GM18951 (cell line): ENCODE results near the gene RIMS1.

ENCODE experiments used
- POLR2A ChIP-seq: IDR thresholded peaks from 4 replicates; pipeline ENCODE4 v1.6.1; 2011; ENCODE audit warnings: mild to moderate bottlenecking; ENCODE audit not compliant: insufficient read length, insufficient read depth; ENCODE audit errors: extremely low read depth
- in situ Hi-C: fragments of 300-500 bp; cut with MboI; formaldehyde crosslinking; loops from one replicate; pipeline ENCODE4 v1.12.0; 2022; ENCODE audit warnings: low sequenced_read_pairs, mixed read lengths, inconsistent platforms; ENCODE audit not compliant: unreplicated experiment

RIMS1 gene

DNA sequence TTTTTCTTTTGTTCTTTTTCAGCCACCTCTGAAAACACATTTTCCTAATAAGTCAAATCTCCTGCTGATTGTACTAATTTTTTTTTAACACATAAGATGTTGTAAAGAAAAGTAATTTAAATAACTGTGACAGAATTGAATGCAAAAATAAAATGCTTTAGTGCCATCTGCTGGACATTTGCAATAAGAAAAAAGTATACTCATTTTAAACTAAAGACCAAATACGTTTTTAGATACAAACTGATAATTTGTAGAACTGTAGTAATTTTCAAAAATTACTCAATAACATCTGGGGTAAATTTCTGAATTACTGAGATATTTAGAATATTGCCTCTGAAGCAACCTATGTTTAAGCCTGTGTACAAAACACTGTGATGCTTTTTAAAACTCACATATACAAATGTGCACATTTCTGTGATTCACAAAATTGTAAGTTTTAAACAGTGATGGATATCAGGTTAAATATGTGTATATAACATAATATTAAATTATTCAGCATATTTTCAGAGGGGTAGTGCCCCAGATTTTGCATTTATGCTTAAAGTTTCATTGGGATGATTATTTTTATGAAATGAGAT lies 198.7 kb downstream of the RIMS1 start:
- no peak for TF ChIP-seq POLR2A
- in situ Hi-C loops = loop anchor here (25.0 kb wide), 2 partner anchors 548 to 698 kb away; no protein-coding TSS in a partner anchor

DNA sequence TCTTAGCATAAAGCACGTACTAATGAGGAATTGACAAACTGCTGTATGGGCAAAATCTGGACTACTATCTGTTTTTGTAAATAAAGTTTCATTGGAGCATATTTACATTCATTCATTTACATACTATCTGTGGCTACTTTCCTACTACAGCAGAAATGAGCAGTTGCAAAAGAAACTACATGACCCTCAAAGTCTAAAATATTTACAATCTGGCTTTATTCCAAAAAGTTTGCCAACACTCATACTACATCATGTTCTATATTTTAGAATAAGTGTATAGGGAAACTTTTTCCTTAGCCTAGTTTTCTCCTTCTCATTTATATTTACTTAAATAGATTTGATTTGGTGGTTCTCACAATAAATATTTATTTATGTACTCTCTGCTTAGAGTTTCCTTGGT lies 208.2 kb downstream of the RIMS1 start:
- TF ChIP-seq POLR2A = no peak
- in situ Hi-C loops = loop anchor here (25.0 kb wide), 2 partner anchors 557 to 707 kb away; no protein-coding TSS in a partner anchor

DNA sequence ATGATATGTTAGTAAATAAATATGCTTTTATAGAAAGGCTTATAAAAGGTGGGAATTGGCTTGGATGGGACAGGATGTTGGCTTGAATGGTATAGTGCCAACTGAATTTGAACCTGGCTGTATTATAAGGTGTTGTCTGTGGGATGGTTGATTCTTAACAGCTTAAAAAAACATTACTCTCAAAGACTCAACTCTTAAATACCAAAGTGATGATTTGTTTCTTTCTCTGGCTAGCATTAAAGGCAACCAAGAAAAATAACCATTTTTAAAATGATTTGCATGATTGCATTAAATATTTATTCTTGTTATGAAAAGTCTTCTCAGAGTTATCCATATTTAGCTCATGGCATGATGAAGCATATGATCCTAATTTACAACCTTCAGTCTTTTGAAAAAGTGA lies 216.2 kb downstream of the RIMS1 start:
- no peak for TF ChIP-seq POLR2A
- in situ Hi-C loops = no loop called here

DNA sequence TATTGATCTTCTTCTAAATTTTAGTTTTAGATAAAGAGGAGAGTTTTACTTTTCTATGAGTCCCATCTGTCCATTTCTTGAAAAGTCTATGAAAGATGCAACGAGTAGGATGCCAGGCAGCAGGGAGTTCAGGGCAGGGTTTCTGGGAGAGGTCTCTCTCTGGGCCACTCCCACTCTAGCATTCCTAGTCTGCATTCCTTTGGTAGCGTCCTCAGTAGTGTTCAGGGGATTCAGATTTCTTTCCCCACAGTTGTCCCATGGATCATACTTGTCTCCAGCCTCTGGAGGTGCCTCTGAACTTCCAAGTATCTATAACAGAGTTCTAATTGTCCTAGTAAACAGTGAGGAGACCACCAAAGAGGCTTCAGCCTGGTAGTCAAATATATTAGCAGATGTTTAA lies 225.3 kb downstream of the RIMS1 start:
- TF ChIP-seq POLR2A = no peak
- in situ Hi-C loops = no loop called here

DNA sequence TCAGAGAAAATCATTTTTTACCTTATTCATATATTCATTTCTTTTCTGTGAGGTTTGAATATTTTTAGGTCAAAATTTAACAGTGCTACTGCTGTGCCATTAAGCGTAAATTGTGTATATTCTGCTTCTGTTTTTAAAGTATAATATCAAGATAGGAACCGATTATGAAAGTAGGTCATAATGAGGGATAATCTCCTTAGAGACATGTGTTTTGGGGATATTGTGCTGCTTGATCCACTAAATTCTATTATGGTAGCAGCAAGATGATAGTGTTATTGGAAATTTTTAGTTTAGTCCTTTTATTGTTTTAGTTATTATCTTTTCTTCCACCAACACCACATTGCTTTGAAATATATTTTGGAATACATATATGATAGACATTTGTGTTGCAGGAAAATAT lies 244.0 kb downstream of the RIMS1 start:
- TF ChIP-seq POLR2A = no peak
- in situ Hi-C loops = no loop called here

DNA sequence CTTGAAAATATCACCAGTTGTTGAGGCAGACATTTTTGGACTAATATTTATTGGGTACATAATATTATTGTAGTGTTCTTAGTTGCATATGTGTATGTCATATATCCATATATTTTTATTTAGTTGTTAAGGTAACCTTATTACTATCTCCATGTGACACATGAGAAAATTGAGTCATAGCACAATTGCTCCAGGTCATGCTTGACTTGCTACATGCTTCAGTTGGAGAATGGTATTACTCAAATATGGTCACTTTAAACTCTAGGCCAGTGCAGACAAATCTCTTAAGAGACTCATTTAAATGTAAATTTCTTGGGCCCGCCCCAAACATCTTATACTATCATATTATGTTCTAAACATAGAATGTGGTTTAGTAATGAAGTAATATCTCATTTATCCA lies 246.1 kb downstream of the RIMS1 start:
- no peak for TF ChIP-seq POLR2A
- in situ Hi-C loops = no loop called here

DNA sequence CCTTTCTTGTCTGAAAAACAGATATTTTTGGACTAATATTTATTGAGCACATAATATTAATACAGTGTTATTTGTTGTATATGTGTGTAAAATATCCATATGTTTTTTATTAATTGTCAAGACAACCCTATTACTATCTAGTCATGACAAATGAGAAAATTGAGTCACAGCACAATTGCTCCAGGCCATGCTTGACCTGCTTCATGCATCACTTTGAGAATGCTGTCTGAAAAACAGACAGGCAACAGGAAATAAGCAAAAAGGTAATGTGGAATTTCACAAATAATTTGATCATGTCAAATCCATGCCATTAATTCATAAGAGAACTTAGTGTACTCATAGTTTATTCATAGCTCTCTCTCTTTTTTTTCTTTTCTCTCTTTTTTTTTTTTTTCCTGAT lies 246.5 kb downstream of the RIMS1 start:
- in situ Hi-C loops = no loop called here
- no peak for TF ChIP-seq POLR2A

DNA sequence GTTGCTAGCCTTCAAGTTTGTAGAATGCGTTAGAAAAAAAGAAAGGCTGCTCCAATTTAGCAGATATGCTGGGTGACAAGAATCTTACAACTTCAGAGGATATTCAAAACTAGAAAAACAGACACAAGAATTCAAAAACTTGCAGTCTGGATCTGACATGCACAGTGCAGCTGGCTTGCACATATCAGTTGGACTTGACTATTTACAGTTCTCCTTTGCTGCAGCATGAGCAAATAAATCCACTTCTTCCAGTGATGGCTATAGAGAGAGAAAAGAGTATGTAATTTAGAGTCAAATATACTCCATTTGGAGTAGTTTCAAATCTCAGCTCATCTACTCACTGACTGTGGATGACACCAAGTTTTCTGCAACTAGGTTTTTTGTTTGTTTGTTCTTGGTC lies 247.0 kb downstream of the RIMS1 start:
- TF ChIP-seq POLR2A = no peak
- in situ Hi-C loops = no loop called here

DNA sequence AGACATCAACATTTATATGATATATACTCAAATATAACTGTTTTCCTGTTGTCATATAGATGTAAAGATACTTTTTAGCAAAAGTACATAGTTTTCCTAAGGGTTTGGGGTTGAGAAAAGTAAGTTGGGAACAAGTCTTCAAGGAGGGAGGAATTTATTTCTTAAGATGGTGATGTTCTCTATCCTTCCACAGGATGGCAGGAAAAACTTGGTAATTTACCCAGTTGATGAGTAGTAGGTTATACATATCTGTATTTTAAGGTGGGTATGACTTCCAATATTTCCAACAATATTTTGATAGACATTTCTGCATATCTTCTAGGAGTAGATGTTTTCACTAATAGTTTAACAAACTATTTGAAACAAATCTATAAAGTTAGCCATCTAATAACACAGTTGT lies 254.4 kb downstream of the RIMS1 start:
- no peak for TF ChIP-seq POLR2A
- in situ Hi-C loops = no loop called here

DNA sequence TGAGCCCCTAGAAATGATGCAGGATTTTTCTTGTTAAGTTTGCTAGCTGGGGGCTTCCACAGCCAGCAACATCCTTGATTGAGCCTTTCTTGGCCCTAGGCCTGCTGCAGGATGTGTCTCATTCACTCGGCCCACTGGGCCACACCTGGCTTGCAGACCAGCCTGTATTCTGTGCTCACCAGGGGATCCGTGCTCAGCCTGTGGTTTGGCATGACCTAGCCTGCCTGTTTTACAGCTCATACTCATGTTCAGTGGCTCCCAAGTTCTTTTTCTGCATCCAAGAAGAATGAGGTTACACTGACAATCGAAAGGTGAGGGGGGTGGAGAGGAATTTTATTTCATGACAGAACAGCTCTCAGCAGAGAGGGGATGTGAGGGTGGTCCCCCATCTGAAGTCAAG lies 263.4 kb downstream of the RIMS1 start:
- no peak for TF ChIP-seq POLR2A
- in situ Hi-C loops = no loop called here

DNA sequence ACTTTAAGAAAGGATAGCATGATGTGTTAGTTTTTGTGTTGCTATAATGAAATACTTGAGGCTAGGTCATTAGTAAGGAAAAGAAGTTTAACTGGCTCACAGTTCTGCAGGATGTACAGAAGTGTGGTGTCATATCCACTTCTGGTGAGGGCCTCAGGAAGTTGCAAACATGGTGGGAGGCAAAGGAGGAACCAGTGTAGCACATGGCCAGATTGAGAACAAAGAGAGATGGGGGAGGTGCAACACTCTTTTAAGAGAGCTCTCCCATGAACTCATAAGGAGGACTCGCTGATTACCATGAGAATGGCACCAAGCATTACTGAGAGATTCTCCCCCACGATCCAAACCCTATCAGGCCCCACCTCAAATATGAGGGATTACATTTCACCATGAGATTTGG lies 265.4 kb downstream of the RIMS1 start:
- in situ Hi-C loops = no loop called here
- TF ChIP-seq POLR2A = no peak

DNA sequence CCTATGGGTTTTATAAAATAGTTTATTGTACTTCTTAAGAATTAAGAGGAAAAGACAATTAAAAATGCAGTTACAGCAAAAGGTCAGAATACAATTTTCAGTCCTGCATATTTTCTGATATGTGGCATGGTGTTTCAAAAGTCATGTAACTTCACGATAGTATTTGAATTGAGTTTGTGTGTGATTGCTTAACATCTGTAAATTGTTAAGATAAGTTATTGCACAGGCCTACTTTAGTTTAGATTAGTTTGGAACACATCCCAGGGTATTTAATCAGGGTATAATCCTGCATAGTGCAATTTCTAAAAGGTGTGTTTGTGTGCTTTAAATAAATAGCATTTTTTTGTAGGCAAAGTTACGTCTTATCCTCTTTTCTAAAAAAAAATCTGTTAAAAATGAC lies 289.6 kb downstream of the RIMS1 start:
- no peak for TF ChIP-seq POLR2A
- in situ Hi-C loops = no loop called here

DNA sequence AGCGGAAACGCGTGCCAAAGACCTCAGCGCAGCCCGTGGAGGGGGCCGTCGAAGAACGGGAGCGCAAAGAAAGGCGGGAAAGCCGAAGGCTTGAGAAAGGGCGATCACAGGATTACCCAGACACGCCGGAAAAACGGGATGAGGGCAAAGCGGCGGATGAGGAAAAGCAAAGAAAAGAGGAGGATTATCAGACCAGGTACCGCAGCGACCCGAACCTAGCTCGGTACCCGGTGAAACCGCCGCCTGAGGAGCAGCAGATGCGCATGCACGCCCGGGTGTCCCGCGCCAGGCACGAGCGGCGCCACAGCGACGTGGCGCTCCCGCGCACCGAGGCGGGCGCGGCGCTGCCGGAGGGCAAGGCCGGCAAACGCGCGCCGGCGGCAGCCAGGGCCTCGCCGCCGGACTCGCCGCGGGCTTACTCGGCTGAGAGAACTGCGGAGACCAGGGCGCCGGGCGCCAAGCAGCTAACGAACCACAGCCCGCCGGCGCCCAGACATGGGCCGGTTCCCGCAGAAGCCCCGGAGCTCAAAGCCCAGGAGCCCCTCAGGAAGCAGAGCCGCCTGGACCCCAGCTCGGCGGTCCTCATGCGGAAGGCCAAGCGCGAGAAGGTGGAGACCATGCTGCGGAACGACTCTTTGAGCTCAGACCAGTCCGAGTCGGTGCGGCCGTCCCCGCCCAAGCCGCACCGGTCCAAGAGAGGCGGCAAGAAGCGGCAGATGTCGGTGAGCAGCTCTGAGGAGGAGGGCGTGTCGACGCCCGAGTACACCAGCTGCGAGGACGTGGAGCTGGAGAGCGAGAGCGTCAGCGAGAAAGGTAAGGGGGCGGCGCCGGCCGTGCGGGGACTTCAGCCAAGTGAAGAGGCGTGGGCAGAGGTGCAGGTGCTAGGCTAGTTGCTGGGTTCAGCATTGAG lies 296.2 kb downstream of the RIMS1 start:
- in situ Hi-C loops = no loop called here
- TF ChIP-seq POLR2A = no peak

DNA sequence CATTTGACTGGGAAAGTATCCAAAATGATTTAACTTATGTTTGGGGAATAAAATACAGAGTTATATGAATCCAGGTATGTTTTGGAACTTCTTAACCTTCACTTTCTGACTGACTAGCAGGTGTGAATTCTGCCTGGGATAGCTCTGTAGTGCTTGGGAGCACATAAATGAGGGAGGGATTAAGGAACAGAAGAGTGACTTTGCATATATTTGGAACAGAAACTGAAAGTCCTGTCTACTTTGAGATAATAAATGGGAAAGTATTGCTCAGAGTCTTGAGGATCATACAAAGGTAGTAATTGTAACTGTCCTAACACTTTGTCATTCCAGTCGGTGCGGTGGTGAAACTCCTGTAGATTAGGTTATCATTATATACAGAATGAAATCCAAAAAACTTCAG lies 317.6 kb downstream of the RIMS1 start:
- in situ Hi-C loops = no loop called here
- no peak for TF ChIP-seq POLR2A
